HG02884 (cell line): ENCODE measurements around the gene PDK1.

ENCODE experiments used
- ATAC-seq: cut with Tn5 transposase; IDR thresholded peaks from one replicate; pipeline ENCODE4 v1.9.1; 2021; ENCODE audit warnings: mild to moderate bottlenecking, moderate library complexity; ENCODE audit not compliant: unreplicated experiment

The PDK1 gene

DNA sequence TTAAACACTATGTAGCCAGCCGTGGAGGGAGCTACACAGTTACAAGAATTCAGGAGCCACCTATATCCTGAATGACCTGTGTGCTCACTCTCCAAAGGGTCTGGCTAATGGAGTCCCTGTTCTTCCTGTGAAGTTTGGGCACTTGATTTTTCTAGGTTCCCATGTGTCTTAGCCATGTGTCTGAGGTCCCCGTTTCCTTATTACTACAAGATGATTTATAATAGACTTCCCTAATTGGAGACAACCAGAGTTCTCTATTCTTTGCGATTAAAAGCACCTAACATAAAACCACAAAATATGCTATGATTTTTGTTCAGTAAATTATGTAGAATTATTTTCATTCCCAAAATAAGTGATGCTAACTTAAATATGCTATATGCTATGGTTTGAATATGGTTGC lies 83.4 kb downstream of the PDK1 start:
- ATAC-seq: no peak

DNA sequence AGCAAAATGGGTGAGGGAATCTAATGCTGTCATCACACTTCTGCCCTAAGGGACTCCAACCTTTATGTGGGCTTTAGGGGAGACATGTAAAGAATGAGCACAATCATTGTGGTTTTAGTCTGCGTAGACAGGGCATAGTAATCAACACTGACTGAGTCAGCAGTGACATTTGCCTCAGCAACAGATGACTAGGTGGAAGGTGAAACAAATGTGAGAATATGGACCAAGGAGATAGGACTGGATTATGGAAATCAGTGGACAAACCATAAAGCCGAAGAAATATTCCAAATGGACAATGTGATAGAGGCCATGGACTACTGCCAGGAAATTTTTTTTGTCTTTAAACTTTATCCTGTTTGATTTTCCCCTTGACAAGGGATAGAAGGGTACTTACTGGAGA lies 83.9 kb downstream of the PDK1 start:
- ATAC-seq: no peak

DNA sequence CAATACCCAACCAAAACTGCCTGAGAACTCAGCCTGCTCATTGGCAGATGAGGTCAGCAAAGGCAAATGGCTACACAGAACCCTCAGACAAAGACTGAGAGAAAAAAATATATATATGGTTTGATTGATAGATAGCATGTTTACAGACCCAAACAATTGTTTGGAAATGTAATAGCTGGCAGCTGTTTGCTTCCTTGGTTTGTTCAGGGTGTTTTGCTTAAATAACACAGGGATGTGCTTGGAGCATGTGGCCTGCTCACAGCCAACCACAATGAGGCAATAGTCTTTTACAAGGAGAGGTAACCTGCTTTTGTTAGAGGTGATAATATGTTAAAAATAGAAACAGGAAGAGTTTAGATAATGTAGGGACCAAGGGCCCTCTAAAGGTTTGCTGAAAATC lies 84.5 kb downstream of the PDK1 start:
- no peak for ATAC-seq

DNA sequence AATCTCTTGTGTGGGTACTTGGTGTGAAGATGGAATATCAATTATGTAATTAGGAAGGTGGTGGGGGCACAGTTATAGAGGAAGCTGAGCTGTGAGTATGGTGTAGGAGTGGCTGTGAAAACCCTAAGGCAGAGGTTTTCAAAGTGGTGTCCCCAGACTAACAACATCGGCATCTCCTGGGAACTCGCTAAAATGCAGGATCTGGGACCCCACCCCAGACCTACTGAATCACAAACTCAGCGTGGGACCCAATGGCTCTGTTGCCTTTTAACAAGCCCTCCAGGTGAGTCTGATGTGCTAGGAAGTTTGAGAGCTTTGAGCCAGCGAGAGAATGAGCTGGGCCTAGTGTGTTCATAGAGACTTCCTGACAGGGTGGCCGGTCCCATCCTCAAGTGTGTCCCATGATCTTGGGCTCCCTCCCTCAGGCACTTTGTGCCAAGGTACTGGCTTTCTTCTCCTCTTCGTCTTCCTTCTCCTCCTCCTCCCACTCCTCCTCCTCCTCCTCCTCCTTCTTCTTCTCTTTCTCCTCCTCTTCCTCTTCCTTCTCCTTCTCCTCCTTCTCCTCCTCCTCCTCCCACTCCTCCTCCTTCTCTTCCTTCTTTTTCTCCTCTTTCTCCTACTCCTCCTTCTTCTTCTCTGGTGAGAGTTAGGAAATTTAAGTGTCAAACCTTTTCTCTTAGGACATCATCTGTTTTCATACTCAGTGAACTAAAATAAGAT lies 86.6 kb downstream of the PDK1 start:
- ATAC-seq: no peak

DNA sequence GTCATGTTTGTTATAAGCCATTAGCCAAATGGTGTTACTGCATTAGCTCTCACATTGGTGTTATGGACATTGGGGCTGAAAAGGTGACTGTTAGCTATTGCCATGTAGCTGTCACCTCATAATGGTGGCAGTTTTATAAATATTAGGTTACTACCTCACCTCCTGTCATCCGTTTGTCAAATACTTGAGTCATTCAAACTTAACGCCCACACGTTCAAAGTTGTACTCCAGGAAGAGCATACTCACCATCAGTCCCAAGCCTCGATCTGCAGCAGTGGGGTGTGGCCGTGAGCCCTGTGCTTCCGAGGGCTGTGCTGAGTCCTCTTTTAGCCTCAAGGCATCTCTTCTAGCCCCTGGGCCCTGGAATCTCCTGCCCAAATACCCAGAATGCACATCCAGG lies 87.3 kb downstream of the PDK1 start:
- ATAC-seq: no peak

DNA sequence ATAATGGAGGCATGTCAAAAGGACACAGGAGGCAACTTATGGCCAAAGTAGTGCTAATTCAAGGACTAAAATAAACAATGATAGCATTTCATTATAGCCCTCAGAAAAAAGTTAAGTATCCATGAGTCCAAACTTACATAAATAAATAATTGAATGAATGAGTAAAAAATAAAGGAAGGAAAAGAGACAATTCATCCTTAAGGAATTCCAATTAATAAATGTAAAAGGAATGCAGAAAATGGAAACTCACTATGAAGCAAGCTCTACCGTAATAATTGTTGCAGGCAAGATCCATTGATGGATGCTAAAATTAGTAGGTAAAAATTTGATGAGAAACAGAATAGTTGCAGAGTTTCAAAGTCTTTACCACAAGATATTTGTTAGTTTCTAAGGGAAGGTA lies 91.5 kb downstream of the PDK1 start:
- ATAC-seq: no peak

DNA sequence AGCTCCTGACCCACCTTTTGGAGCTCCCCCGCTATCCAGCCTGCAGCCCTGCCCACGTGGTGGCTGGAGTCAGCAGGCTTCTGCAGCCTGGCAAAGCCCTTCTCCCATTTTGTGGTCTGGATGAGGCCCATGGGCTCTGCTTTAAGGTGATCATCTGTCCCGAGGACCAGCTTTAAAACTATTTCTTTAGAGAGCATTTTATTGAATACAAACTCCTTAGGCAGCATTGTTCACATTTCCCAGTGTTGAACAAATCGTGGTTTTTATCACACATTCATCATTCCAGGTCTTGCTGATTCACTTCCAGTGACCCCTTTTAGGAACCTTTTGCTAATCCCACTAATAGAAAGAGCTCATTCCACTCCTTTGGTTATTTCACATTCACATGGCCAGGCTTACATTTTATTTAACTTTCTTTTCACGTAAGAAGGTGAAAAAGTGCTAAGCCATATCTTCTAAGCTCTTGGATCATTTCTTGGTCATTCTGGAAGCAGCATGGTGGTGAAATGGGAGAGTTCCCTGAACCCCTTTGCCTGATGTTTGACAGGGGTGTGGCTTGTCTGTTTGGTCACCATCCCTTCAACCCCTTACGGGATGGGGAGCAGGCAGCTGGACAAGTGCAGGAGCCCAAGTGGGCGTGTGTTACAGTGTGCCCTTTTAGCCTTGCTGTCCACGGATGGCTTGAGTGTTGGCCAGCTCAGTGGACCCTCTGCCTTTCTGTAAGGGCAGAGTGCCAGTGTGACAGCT lies 99.4 kb downstream of the PDK1 start:
- ATAC-seq: no peak

DNA sequence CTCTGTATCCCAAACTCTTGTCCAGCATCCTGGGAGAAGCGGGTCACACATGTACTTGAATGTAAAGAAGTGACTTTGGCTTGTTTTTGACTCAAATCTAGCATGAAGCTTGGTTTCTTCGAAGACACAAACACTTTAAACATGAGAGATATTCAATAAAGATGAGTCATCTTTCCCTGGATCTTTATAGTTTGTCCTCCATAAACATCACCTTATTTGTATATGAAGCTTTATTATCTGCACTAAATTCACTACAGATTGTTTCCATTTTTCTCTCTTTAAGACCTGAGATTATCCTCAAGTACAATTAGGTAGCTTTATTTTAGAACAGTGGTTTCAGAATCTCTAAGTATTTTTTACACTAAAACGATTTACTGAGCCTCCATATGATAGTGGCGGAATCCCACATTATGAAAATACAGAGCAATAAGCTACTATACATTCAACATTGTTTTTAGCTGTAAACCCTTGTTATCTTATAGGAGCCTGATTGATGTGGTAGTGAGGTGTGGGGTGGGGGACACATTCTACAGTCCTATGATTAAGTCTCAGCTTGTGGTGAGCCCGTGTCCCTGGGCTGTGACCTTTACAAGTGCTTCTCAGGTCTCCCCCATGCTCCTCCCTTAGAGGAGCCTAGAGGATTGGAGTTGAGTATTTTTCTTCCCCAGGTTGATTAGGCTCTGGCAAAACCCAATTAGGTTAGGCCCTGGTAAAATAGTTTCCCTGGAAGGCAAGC lies 100.1 kb downstream of the PDK1 start:
- no peak for ATAC-seq
